ENCODE measurements around the gene VCL.

DNA sequence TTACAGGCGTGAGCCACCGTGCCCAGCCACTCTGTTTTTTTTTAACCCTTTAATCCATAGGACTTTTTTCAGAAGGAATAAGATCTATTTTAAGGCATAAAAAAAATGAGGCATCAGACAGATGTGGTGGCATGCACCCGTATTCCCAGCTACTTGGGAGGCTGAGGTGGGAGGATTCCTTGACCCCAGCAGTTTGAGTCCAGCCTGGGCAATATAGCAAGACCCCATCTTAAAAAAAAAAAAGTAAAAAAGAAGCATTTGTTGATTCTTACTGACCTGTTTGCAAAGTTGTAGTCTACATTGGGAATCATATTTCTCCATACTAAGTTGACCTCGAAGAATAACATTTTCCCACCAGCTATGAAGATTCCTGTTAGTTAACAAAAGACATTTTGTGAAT lies 38.6 kb downstream of the VCL start:
- no peak for TF ChIP-seq CTCF (IDR thresholded peaks at IDR 0.05; ENCODE audit: poor library complexity, severe bottlenecking)
- no peak for TF ChIP-seq POLR2AphosphoS5 (IDR thresholded peaks at IDR 0.05)
- no peak for TF ChIP-seq REST (IDR thresholded peaks at IDR 0.05; ENCODE audit: borderline replicate concordance)
